ENCODE measurements around the gene SDS. TPM values are rescaled to one million over a fixed set of nuclear protein-coding genes. Genes with fewer than 3 reads are reported as not detected.

Gene SDS
- total RNA-seq, 1 donor from 2014 or later: not detected

DNA sequence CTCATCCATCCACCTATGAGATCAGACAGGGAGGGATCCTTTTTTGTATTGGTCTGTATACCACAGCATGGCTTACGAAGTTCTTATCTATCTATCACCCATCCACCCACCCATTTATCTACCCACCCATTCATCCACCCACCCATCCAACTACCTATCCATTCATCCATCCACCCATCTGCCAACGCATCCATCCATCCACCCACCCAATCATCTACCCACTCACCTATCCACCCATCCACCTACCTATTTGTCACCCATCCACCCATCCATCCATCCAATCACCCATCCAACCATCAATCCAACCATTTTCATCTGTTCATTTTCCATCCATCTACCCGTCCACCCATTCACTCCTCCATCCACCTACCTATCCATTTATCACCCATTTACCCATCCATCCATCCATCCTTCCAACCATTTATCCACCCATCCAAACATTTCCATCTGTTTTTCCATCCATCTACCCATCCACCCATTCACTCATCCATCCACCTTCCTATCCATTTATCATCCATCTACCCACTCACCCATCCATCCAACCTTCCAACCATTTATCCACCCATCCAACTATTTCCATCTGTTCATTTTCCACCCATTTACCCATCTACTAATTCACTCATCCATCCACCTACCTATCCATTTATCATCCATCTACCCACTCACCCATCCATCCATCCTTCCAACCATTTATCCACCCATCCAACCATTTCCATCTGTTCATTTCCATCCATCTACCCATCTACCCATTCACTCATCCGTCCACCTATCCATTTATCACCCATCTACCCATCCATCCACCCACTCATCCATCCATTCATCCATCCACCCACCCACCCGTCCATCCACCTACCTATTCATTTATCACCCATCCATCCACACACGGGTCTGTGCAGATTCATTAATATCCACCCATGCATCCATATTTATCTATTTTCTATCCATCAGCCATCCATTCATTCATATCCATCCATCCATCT lies 13.3 kb downstream of the SDS start:
- Histone ChIP-seq H3K36me3 (ENCODE audit: insufficient read depth, low read length) (peaks cover 5% of the 10 kb centered on the region), H3K4me1 (ENCODE audit: insufficient read depth, low read length) (no peaks in the 10 kb centered on the region), H3K4me3 (ENCODE audit: insufficient read depth, low read depth, low read length) (no peak overlapping the region), H3K79me2 (ENCODE audit: insufficient read depth, low read length) (no peaks in the 10 kb centered on the region), H2AFZ (ENCODE audit: low read depth, low read length) (no peak overlapping the region), H3K27ac (ENCODE audit: low read depth, low read length) (no peak overlapping the region), H3K9me3 (ENCODE audit: insufficient read depth, low read depth, low read length) (no peaks in the 10 kb centered on the region), H3K27me3 (ENCODE audit: insufficient read depth, low read length) (no peaks in the 10 kb centered on the region), H3K4me2 (ENCODE audit: low read length) (no peak overlapping the region), H3K9ac (ENCODE audit: low read length) (no peak overlapping the region), H4K20me1 (ENCODE audit: insufficient read depth, low read length) (no peaks in the 10 kb centered on the region)
- TF ChIP-seq, protein P1, sequence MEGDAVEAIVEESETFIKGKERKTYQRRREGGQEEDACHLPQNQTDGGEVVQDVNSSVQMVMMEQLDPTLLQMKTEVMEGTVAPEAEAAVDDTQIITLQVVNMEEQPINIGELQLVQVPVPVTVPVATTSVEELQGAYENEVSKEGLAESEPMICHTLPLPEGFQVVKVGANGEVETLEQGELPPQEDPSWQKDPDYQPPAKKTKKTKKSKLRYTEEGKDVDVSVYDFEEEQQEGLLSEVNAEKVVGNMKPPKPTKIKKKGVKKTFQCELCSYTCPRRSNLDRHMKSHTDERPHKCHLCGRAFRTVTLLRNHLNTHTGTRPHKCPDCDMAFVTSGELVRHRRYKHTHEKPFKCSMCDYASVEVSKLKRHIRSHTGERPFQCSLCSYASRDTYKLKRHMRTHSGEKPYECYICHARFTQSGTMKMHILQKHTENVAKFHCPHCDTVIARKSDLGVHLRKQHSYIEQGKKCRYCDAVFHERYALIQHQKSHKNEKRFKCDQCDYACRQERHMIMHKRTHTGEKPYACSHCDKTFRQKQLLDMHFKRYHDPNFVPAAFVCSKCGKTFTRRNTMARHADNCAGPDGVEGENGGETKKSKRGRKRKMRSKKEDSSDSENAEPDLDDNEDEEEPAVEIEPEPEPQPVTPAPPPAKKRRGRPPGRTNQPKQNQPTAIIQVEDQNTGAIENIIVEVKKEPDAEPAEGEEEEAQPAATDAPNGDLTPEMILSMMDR (IDR thresholded peaks at IDR 0.05; ENCODE audit: insufficient read depth, low read depth, low read length): no peak
- TF ChIP-seq EZH2 (IDR thresholded peaks at IDR 0.05; ENCODE audit: insufficient read depth, low read length): no peak
- Mint-ChIP-seq H3K4me3 (ENCODE audit: unreplicated experiment) (no peak overlapping the region), H3K27ac (ENCODE audit: unreplicated experiment) (no peak overlapping the region), H3K9me3 (ENCODE audit: unreplicated experiment) (no peaks in the 10 kb centered on the region), H3K27me3 (ENCODE audit: low read depth, unreplicated experiment) (no peaks in the 10 kb centered on the region), H3K36me3 (ENCODE audit: low read depth, unreplicated experiment) (peaks cover 15% of the 10 kb centered on the region), H3K4me1 (ENCODE audit: low read depth, unreplicated experiment) (no peaks in the 10 kb centered on the region)
- FAIRE-seq (no peak), DNase-seq (ENCODE audit: low read depth) (no peak)

DNA sequence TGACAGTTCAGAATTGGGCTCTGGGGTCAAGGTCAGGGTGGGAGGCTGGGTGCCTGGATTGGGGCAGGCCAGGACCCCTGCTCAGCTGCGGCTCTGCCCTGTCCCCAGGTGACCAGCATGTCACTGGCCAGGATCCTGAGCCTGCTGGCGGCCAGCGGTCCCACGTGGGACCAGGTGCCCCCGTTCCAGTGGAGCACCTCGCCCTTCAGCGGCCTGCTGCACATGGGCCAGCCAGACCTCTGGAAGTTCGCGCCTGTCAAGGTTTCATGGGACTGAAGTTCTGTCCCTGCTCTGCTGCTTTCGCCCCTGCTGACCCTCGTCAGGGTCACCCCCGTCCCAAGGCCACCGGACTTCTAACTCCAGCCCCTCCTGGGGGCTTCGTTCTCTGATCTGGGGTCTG lies 15.3 kb downstream of the SDS start:
- FAIRE-seq: no peak

More for the DNA sequence above, 15.3 kb downstream of the SDS start:
- H3K9me3 ChIP-seq (ENCODE audit: insufficient read depth, low read depth, low read length): no peaks in the 10 kb centered on the region
- DNase-seq (ENCODE audit: low read depth): no peak
- H3K4me3 Mint-ChIP-seq (ENCODE audit: unreplicated experiment): no peak overlapping the region
- H3K9me3 Mint-ChIP-seq (ENCODE audit: unreplicated experiment): no peaks in the 10 kb centered on the region
- H3K79me2 ChIP-seq (ENCODE audit: insufficient read depth, low read length): no peaks in the 10 kb centered on the region
- H3K4me1 ChIP-seq (ENCODE audit: insufficient read depth, low read length): no peaks in the 10 kb centered on the region
- H4K20me1 ChIP-seq (ENCODE audit: insufficient read depth, low read length): no peaks in the 10 kb centered on the region
- no peak overlapping the region for H3K4me3 ChIP-seq (ENCODE audit: insufficient read depth, low read depth, low read length)
- H3K27ac Mint-ChIP-seq (ENCODE audit: unreplicated experiment): peak overlapping the region; percentile 34
- no peak overlapping the region for H3K4me2 ChIP-seq (ENCODE audit: low read length)
- no peaks in the 10 kb centered on the region for H3K27me3 Mint-ChIP-seq (ENCODE audit: low read depth, unreplicated experiment)
- no peaks in the 10 kb centered on the region for H3K4me1 Mint-ChIP-seq (ENCODE audit: low read depth, unreplicated experiment)
- peaks cover 5% of the 10 kb centered on the region for H3K36me3 ChIP-seq (ENCODE audit: insufficient read depth, low read length)
- no peaks in the 10 kb centered on the region for H3K27me3 ChIP-seq (ENCODE audit: insufficient read depth, low read length)
- peaks cover 14% of the 10 kb centered on the region for H3K36me3 Mint-ChIP-seq (ENCODE audit: low read depth, unreplicated experiment)
- H3K27ac ChIP-seq (ENCODE audit: low read depth, low read length): no peak overlapping the region
- no peak overlapping the region for H2AFZ ChIP-seq (ENCODE audit: low read depth, low read length)
- H3K9ac ChIP-seq (ENCODE audit: low read length): no peak overlapping the region
- TF ChIP-seq, protein P1 (IDR thresholded peaks at IDR 0.05; ENCODE audit: insufficient read depth, low read depth, low read length): no peak
- no peak for TF ChIP-seq EZH2 (IDR thresholded peaks at IDR 0.05; ENCODE audit: insufficient read depth, low read length)
